K562 (cell line): ENCODE data around the gene KLK3. TPM values are rescaled to one million over a fixed set of nuclear protein-coding genes. Genes with fewer than 3 reads are reported as not detected.

Source experiments
- ATAC-seq: fragments of 200-7000 bp; cut with Tn5 transposase; 3 replicates; pipeline ENCODE4 v1.9.1; 2020; ENCODE audit warnings: moderate library complexity
- BruUV-seq: library from RNA; stranded (reverse); fragments of 400-500 nt; replicated peaks from 2 replicates; lab custom pipeline; 2021; lab: Mats Ljungman, UMichigan
- CTCF ChIA-PET: fragments of 300-600 bp; formaldehyde crosslinking; extraction: SDS; loops from one replicate; lab custom pipeline; 2021; ENCODE audit warnings: low intra/inter-chr PET ratio; lab: Yijun Ruan, JAX
- POLR2A ChIA-PET: fragments of 300-600, 350-650 bp; sonication (Branson Sonifier 250); formaldehyde crosslinking; extraction: SDS; loops from one replicate; lab custom pipeline; 2021; ENCODE audit warnings: antibody characterized with exemption, inconsistent platforms; lab: Yijun Ruan, JAX
- DNase-seq, 4 experiments: peaks; one replicate each; pipeline versions ENCODE4 v3.0.0 to v3.0.0-alpha.2; 2011 to 2018; ENCODE audit warnings: low spot score in 3 of 4, mixed read lengths in 3 of 4; ENCODE audit errors: extremely low read depth in 1 of 4
- FAIRE-seq: peaks from 2 replicates; lab custom pipeline; 2011; peaks lifted over from hg19 to GRCh38; lab: Jason Lieb, UNC
- H2AFZ ChIP-seq: 2 replicates; pipeline ENCODE4 v1.6.0; 2011; ENCODE audit warnings: low read depth, low read length, control low read depth, inconsistent platforms
- H3K27ac ChIP-seq: fragments of 200-600 bp; 3 replicates; pipeline ENCODE4 v1.8.0; 2011; ENCODE audit warnings: low read depth, mild to moderate bottlenecking, control low read depth, inconsistent platforms, low read length, moderate library complexity, mixed read lengths; ENCODE audit errors: extremely low read depth
- H3K27me3 ChIP-seq, 2 experiments: fragments of 300-600 bp in 1 of 2; 2 replicates in 1 of 2; 3 replicates in 1 of 2; pipeline versions ENCODE4 v1.6.0 to v1.8.0; 2011; ENCODE audit warnings: inconsistent platforms in 2 of 2, low read length in 2 of 2, mild to moderate bottlenecking in 1 of 2, mixed read lengths in 1 of 2, moderate library complexity in 1 of 2; ENCODE audit not compliant: control insufficient read depth in 2 of 2, insufficient read depth in 2 of 2
- H3K36me3 ChIP-seq: fragments of 300-600 bp; 3 replicates; pipeline ENCODE4 v1.8.0; 2011; ENCODE audit warnings: mild to moderate bottlenecking, low read length, inconsistent platforms; ENCODE audit not compliant: control insufficient read depth, insufficient read depth
- H3K4me1 ChIP-seq, 2 experiments: fragments of 200-600 bp in 1 of 2; replicated peaks in 1 of 2; 2 replicates in 1 of 2; 3 replicates in 1 of 2; pipeline versions ENCODE4 v1.5.1 to v1.8.0; 2011; ENCODE audit warnings: inconsistent platforms in 2 of 2, low read length in 2 of 2, mild to moderate bottlenecking in 1 of 2, mixed read lengths in 1 of 2, moderate library complexity in 1 of 2; ENCODE audit not compliant: control insufficient read depth in 2 of 2, insufficient read depth in 2 of 2
- H3K4me2 ChIP-seq: 2 replicates; pipeline ENCODE4 v1.6.1; 2011; ENCODE audit warnings: low read length, control low read depth, inconsistent platforms, mixed read lengths; ENCODE audit not compliant: insufficient read depth
- H3K4me3 ChIP-seq: fragments of 200-600 bp; sonication (generic), shearing (Covaris generic); 2 replicates; pipeline ENCODE4 v1.5.1; 2016; ENCODE audit warnings: control low read depth, inconsistent platforms
- H3K79me2 ChIP-seq: fragments of 200-600 bp; 3 replicates; pipeline ENCODE4 v1.8.0; 2011; ENCODE audit warnings: low read length, inconsistent platforms; ENCODE audit not compliant: control insufficient read depth, insufficient read depth
- H3K9ac ChIP-seq, 2 experiments: 2 replicates each; pipeline versions ENCODE4 v1.6.0 to v1.6.1; 2011; ENCODE audit warnings: low read depth in 2 of 2, low read length in 2 of 2, control low read depth in 1 of 2, inconsistent platforms in 1 of 2, mild to moderate bottlenecking in 1 of 2, mixed read lengths in 1 of 2; ENCODE audit not compliant: insufficient read depth in 1 of 2
- H3K9me1 ChIP-seq: one replicate; pipeline ENCODE4 v1.6.0; 2011; ENCODE audit warnings: inconsistent platforms, mild to moderate bottlenecking, low read length, moderate library complexity; ENCODE audit not compliant: control insufficient read depth, insufficient read depth
- H3K9me3 ChIP-seq: replicated peaks from 2 replicates; pipeline ENCODE4 v1.5.1; 2011; ENCODE audit warnings: low read depth, low read length, inconsistent platforms; ENCODE audit not compliant: control insufficient read depth, insufficient read depth
- H4K20me1 ChIP-seq: replicated peaks from 2 replicates; pipeline ENCODE4 v1.6.1; 2011; ENCODE audit warnings: low read length, inconsistent platforms, mixed read lengths; ENCODE audit not compliant: control insufficient read depth, insufficient read depth
- CREBBP ChIP-seq: IDR thresholded peaks from one replicate; pipeline ENCODE4 v1.6.1; 2012; ENCODE audit warnings: low read depth, mild to moderate bottlenecking, control low read depth, inconsistent platforms, low read length
- CREM ChIP-seq: IDR thresholded peaks from 2 replicates; pipeline ENCODE4 v1.6.1; 2014; ENCODE audit warnings: antibody characterized with exemption, low read depth
- ZNF766 ChIP-seq: fragments of 200-800 bp; sonication (Bioruptor generic); conservative IDR thresholded peaks from 2 replicates; pipeline ENCODE4 v1.6.1; 2016; ENCODE audit warnings: missing genetic modification characterization, missing compliant biosample characterization
- WGBS: fragments of 100-300 bp; shearing (Covaris generic); methylation state at CpG from one replicate; pipeline ENCODE4 v1.1.6; 2016; ENCODE audit warnings: low coverage, mixed read lengths; ENCODE audit not compliant: insufficient coverage; ENCODE audit errors: missing lambda C conversion rate; 5-methylcytosine and 5-hydroxymethylcytosine counted together
- in situ Hi-C: fragments of 300-500 bp; cut with MboI; formaldehyde crosslinking; loops from 4 replicates; pipeline ENCODE4 v1.15.0; 2018; ENCODE audit warnings: inconsistent platforms, mixed read lengths
- intact Hi-C: fragments of 100-400 bp; cut with micrococcal nuclease; formaldehyde crosslinking; loops from 2 replicates; pipeline ENCODE4 v1.14.2; 2022
- polyA plus RNA-seq, 8 experiments: library from polyadenylated mRNA; depleted of rRNA in 4 of 8; stranded (reverse) in 5 of 8; unstranded in 3 of 8; fragments of >200 nt; fragmentation: Nextera tagmentation in 2 of 8; fragmentation: Illumina TruSeq in 1 of 8; extraction: Ambion mirVana in 2 of 8; extraction: Trizol in 1 of 8; gene quantifications; 2 replicates each; pipeline versions ENCODE4 v1.2.1 to v1.2.3, GENCODE V29; 2011 to 2014; ENCODE audit warnings: inconsistent platforms in 1 of 8, missing spikeins in 1 of 8
- total RNA-seq, 7 experiments: library from RNA; depleted of rRNA in 6 of 7; stranded (reverse); fragments of >200 nt in 6 of 7; fragmentation: Illumina TruSeq in 2 of 7; extraction: Trizol in 2 of 7; gene quantifications; 2 replicates each; pipeline versions ENCODE4 v1.2.1 to v1.2.3, GENCODE V29; 2011 to 2021; ENCODE audit warnings: low replicate concordance in 1 of 7
- TF ChIP-seq, protein P1 (sequence below), 2 experiments: fragments of 450-650 bp; conservative IDR thresholded peaks; 2 replicates each; pipeline ENCODE4 v1.6.1; 2017; ENCODE audit warnings: mild to moderate bottlenecking in 2 of 2, moderate library complexity in 2 of 2

KLK3 gene
- total and polyA plus RNA-seq, 9 of the 15 experiments (the other 6 are each of a cell fraction or from before 2014, with no cell fraction given) = not detected

- TF ChIP-seq, protein P1, sequence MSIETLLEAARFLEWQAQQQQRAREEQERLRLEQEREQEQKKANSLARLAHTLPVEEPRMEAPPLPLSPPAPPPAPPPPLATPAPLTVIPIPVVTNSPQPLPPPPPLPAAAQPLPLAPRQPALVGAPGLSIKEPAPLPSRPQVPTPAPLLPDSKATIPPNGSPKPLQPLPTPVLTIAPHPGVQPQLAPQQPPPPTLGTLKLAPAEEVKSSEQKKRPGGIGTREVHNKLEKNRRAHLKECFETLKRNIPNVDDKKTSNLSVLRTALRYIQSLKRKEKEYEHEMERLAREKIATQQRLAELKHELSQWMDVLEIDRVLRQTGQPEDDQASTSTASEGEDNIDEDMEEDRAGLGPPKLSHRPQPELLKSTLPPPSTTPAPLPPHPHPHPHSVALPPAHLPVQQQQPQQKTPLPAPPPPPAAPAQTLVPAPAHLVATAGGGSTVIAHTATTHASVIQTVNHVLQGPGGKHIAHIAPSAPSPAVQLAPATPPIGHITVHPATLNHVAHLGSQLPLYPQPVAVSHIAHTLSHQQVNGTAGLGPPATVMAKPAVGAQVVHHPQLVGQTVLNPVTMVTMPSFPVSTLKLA (conservative IDR thresholded peaks at IDR 0.05) = peak; percentile 91 to 96
- peak; percentile 92 for TF ChIP-seq CREM
- TF ChIP-seq CREBBP = no peak
Observed at GRCh38 chr19:50878851-50879250, 24.1 kb downstream of the KLK3 start (continued).

- TF ChIP-seq ZNF766 (CRISPR knock-in tag) = no peak
- 3% methylated on average over 5 of the region's 5 CpGs for WGBS
Observed at GRCh38 chr19:50880241-50880640, 25.5 kb downstream of the KLK3 start.

More at GRCh38 chr19:50880241-50880640, 25.5 kb downstream of the KLK3 start:
- no peak overlapping the region for H3K9ac ChIP-seq
- no peak overlapping the region for H3K4me3 ChIP-seq
- CTCF ChIA-PET = interaction anchor here (0.6 kb wide), 1 partner anchor 217 kb away, joined by 3 read pairs; no protein-coding TSS in a partner anchor
- no peaks in the 10 kb centered on the region for H3K9me1 ChIP-seq
- H3K4me2 ChIP-seq = no peak overlapping the region
- POLR2A ChIA-PET = no interaction called here
- BruUV-seq = no TSS peak
- in situ Hi-C loops = no loop called here
- peaks cover 16 to 45% of the 10 kb centered on the region in 2 experiments for H3K27me3 ChIP-seq
- no peak overlapping the region for H2AFZ ChIP-seq
- no peaks in the 10 kb centered on the region for H3K79me2 ChIP-seq
- DNase-seq (no peak), FAIRE-seq (no peak), ATAC-seq (no peak)
- H4K20me1 ChIP-seq = no peaks in the 10 kb centered on the region
- intact Hi-C loops = no loop called here
- H3K36me3 ChIP-seq = no peaks in the 10 kb centered on the region
- peaks cover 15 to 18% of the 10 kb centered on the region in 2 experiments for H3K4me1 ChIP-seq
- no peak overlapping the region for H3K27ac ChIP-seq
- no peaks in the 10 kb centered on the region for H3K9me3 ChIP-seq
